ENCODE measurements around the gene RAP1GAP2. TPM values are rescaled to one million over a fixed set of nuclear protein-coding genes. Genes with fewer than 3 reads are reported as not detected.

The RAP1GAP2 gene
- total and polyA plus RNA-seq, 2 experiments from 2014 or later: 0.74 to 3.8 TPM

DNA sequence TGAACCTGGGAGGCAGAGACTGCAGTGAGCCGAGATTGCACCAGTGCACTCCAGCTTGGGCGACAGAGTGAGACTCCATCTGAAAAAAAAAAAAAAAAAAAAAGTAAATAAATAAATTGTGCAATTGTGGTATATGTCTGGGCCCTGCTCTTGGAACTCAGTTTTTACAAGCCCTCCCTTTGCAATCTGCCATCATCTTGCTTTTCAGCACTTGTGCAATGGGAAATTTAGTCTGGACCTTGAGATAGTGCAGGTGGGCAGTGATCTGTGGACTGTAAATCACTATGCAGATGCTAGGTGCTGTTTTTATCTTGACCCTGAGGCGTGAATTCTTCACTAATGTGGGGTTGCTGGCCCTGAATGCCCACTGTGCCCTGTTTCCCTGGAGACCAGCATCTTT is 6.5 kb upstream of the RAP1GAP2 start:
- Histone ChIP-seq H3K9me2 (ENCODE audit: insufficient read depth) (no peaks in the 10 kb centered on the region), H2AFZ (no peak overlapping the region), H3K79me2 (ENCODE audit: insufficient read depth) (no peaks in the 10 kb centered on the region), H3K4me2 (ENCODE audit: unreplicated experiment) (no peak overlapping the region), H3F3A (ENCODE audit: insufficient read depth) (no peaks in the 10 kb centered on the region), H3K4me3 (no peak overlapping the region), H3K27ac (no peak overlapping the region), H4K20me1 (ENCODE audit: insufficient read depth) (no peaks in the 10 kb centered on the region), H3K36me3 (ENCODE audit: low read depth) (no peaks in the 10 kb centered on the region), H3K9me3 (ENCODE audit: low read depth) (no peaks in the 10 kb centered on the region), H3K9ac (no peak overlapping the region), H3K4me1 (ENCODE audit: insufficient read depth) (no peaks in the 10 kb centered on the region), H3K27me3 (replicated peaks; ENCODE audit: insufficient read depth) (0 out of 2 replicates have a peak, but pooled peaks cover 6% of the 10 kb centered on the region)
- TF ChIP-seq EZH2 (IDR thresholded peaks at IDR 0.05; ENCODE audit: insufficient read depth, poor library complexity, severe bottlenecking) (no peak), EZH2phosphoT487 (IDR thresholded peaks at IDR 0.05; ENCODE audit: insufficient read depth, low read depth) (no peak)
- no peak for DNase-seq
- 58 to 72% methylated on average over 3 of the region's 3 CpGs for WGBS, 2 experiments (ENCODE audit: low coverage in 1 of 2, low lambda C conversion rate in 2 of 2, missing lambda C conversion rate in 2 of 2)
- in situ Hi-C loops (cut with MboI): no loop called here

DNA sequence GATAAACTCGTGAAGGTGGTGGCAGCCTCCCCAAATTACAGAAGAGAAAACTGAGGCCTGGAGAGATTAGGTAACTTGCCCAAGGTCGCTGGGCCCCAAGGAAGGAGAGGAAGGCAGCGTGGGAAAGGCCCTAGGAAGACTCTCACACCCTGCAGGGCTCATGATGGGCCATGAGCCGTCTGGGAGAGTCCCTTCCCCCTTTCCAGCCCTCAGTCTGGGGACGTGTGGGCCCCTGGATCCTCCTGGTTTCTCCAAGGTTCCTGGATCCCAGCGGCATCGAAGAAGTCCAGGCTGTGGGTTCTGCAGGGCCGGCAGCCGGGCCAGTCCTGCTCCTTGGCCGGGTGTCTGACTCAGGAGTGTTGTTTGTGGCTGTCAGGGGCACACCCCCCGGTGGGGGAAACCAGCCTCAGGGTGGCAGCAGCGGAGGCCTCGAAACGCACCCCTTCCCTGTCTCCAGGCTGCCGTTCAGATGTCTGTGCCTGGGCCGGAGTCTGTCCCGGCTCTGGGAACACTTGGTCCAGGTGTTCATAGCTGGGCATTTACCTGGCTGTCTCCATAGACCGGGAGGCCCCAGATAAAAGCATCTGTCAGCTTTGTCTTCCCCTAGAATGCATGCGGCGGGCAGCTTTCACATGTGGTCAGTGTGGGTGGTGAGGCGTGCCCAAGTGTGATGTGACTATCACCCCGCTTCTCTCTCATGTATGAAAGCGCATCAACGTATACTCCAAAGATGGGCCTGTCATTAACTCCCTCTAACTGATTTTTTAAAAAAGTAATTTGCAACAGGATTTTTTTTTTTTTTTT is 3.7 kb upstream of the RAP1GAP2 start:
- H3K4me2 ChIP-seq (ENCODE audit: unreplicated experiment): no peak overlapping the region
- H3K27ac ChIP-seq: no peak overlapping the region
- no peak overlapping the region for H2AFZ ChIP-seq
- H3K9ac ChIP-seq: no peak overlapping the region
- no peaks in the 10 kb centered on the region for H3F3A ChIP-seq (ENCODE audit: insufficient read depth)
- in situ Hi-C loops (cut with MboI): no loop called here
- no peaks in the 10 kb centered on the region for H3K36me3 ChIP-seq (ENCODE audit: low read depth)
- no peaks in the 10 kb centered on the region for H4K20me1 ChIP-seq (ENCODE audit: insufficient read depth)
- H3K9me2 ChIP-seq (ENCODE audit: insufficient read depth): no peaks in the 10 kb centered on the region
- H3K27me3 ChIP-seq (replicated peaks; ENCODE audit: insufficient read depth): 0 out of 2 replicates have a peak, but pooled peaks cover 6% of the 10 kb centered on the region
- no peak overlapping the region for H3K4me3 ChIP-seq
- TF ChIP-seq EZH2phosphoT487 (IDR thresholded peaks at IDR 0.05; ENCODE audit: insufficient read depth, low read depth) (no peak), EZH2 (IDR thresholded peaks at IDR 0.05; ENCODE audit: insufficient read depth, poor library complexity, severe bottlenecking) (no peak)
- no peaks in the 10 kb centered on the region for H3K4me1 ChIP-seq (ENCODE audit: insufficient read depth)
- 52 to 55% methylated on average over 19 to 22 of the region's 24 CpGs for WGBS, 2 experiments (ENCODE audit: low coverage in 1 of 2, low lambda C conversion rate in 2 of 2, missing lambda C conversion rate in 2 of 2)
- H3K9me3 ChIP-seq (ENCODE audit: low read depth): no peaks in the 10 kb centered on the region
- no peaks in the 10 kb centered on the region for H3K79me2 ChIP-seq (ENCODE audit: insufficient read depth)
- DNase-seq: no peak

GRCh38 chr17:2794111-2794803 is 2.0 kb upstream of the RAP1GAP2 start:
- WGBS, 2 experiments (ENCODE audit: low coverage in 1 of 2, low lambda C conversion rate in 2 of 2, missing lambda C conversion rate in 2 of 2): 24 to 28% methylated on average over 6 of the region's 6 CpGs
- no peaks in the 10 kb centered on the region for H3F3A ChIP-seq (ENCODE audit: insufficient read depth)
- H3K36me3 ChIP-seq (ENCODE audit: low read depth): no peaks in the 10 kb centered on the region
- DNase-seq: no peak
- in situ Hi-C loops (cut with MboI): no loop called here
- no peak overlapping the region for H3K27ac ChIP-seq
- H3K79me2 ChIP-seq (ENCODE audit: insufficient read depth): no peaks in the 10 kb centered on the region
- TF ChIP-seq EZH2 (IDR thresholded peaks at IDR 0.05; ENCODE audit: insufficient read depth, poor library complexity, severe bottlenecking) (no peak), EZH2phosphoT487 (IDR thresholded peaks at IDR 0.05; ENCODE audit: insufficient read depth, low read depth) (no peak)
- H3K9ac ChIP-seq: no peak overlapping the region
- H3K4me3 ChIP-seq: no peak overlapping the region
- 0 out of 2 replicates have a peak, but pooled peaks cover 6% of the 10 kb centered on the region for H3K27me3 ChIP-seq (replicated peaks; ENCODE audit: insufficient read depth)
- no peaks in the 10 kb centered on the region for H3K4me1 ChIP-seq (ENCODE audit: insufficient read depth)
- no peaks in the 10 kb centered on the region for H4K20me1 ChIP-seq (ENCODE audit: insufficient read depth)
- no peak overlapping the region for H2AFZ ChIP-seq
- H3K9me2 ChIP-seq (ENCODE audit: insufficient read depth): no peaks in the 10 kb centered on the region
- no peaks in the 10 kb centered on the region for H3K9me3 ChIP-seq (ENCODE audit: low read depth)
- no peak overlapping the region for H3K4me2 ChIP-seq (ENCODE audit: unreplicated experiment)

GRCh38 chr17:2795441-2796163 is 636 bp upstream of the RAP1GAP2 start:
- no peaks in the 10 kb centered on the region for H3K9me2 ChIP-seq (ENCODE audit: insufficient read depth)
- no peaks in the 10 kb centered on the region for H3K9me3 ChIP-seq (ENCODE audit: low read depth)
- no peak overlapping the region for H3K4me2 ChIP-seq (ENCODE audit: unreplicated experiment)
- DNase-seq: no peak
- in situ Hi-C loops (cut with MboI): no loop called here
- H3K36me3 ChIP-seq (ENCODE audit: low read depth): no peaks in the 10 kb centered on the region
- 0 out of 2 replicates have a peak, but pooled peaks cover 4% of the 10 kb centered on the region for H3K27me3 ChIP-seq (replicated peaks; ENCODE audit: insufficient read depth)
- no peaks in the 10 kb centered on the region for H4K20me1 ChIP-seq (ENCODE audit: insufficient read depth)
- TF ChIP-seq EZH2phosphoT487 (IDR thresholded peaks at IDR 0.05; ENCODE audit: insufficient read depth, low read depth) (no peak), EZH2 (IDR thresholded peaks at IDR 0.05; ENCODE audit: insufficient read depth, poor library complexity, severe bottlenecking) (no peak)
- H3K9ac ChIP-seq: no peak overlapping the region
- H3K4me3 ChIP-seq: no peak overlapping the region
- no peaks in the 10 kb centered on the region for H3K79me2 ChIP-seq (ENCODE audit: insufficient read depth)
- H2AFZ ChIP-seq: no peak overlapping the region
- no peak overlapping the region for H3K27ac ChIP-seq
- no peaks in the 10 kb centered on the region for H3F3A ChIP-seq (ENCODE audit: insufficient read depth)
- no peaks in the 10 kb centered on the region for H3K4me1 ChIP-seq (ENCODE audit: insufficient read depth)
- 67 to 68% methylated on average over 26 to 28 of the region's 28 CpGs for WGBS, 2 experiments (ENCODE audit: low coverage in 1 of 2, low lambda C conversion rate in 2 of 2, missing lambda C conversion rate in 2 of 2)
